Erythroblast (primary cell): ENCODE results near the gene SSRP1.

Experiments used
- GATA1 ChIP-seq: IDR thresholded peaks from 2 replicates; pipeline ENCODE4 v1.6.1; 2011; ENCODE audit warnings: low read depth, mild to moderate bottlenecking, control low read depth, low read length, moderate library complexity
- POLR2A ChIP-seq: IDR thresholded peaks from 2 replicates; pipeline ENCODE4 v1.6.1; 2011; ENCODE audit warnings: mild to moderate bottlenecking, low read length

DNA sequence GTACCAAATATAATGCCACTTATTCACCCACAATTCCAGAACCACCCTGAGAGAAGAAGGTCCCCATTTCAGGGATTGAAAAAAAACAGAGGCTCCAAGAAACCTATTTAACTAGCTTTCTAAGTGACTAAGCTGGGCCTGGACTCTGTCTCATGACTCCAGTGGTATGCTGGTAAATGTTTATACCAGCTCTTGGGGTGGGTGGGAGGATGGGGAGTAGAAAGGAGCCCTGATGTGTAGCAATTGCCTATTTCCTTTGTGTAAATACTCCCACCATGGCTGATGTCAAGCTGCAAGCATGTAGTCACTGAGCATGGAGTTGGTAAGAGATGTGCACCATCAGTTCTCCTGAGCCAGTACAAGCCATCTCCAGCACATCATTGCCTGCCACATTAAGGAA, 42.5 kb upstream of the SSRP1 start:
- no peak for TF ChIP-seq POLR2A
- TF ChIP-seq GATA1, result no peak
